Measurements from ENCODE around the gene GPR32.

DNA sequence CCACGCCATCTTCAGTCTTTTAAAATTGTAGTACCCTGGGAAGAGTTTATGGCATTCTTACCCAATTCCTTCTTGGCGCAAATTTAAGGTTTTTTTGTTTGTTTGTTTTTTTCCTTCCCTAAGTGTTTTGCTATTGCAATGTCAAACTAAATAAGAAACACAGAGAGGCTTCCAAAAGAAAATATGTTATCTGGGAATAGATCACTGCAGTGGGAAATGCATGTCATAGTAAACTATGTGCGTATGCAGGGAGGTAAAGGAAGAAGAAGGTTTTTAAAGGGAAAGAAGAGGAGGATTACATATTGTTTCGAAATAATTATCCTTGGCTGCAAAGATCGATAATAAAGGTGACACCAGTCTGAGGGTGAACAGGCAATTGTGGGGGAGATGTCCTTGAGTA, 33.9 kb upstream of the GPR32 start:
- TF ChIP-seq PML (IDR thresholded peaks at IDR 0.05; ENCODE audit: low read length) (no peak), MYC (IDR thresholded peaks at IDR 0.05; ENCODE audit: insufficient read depth, insufficient read length, insufficient replicate concordance, low read length, severe bottlenecking) (no peak), PAX5 (IDR thresholded peaks at IDR 0.05; ENCODE audit: borderline replicate concordance, low read depth, low read length) (no peak), POLR2AphosphoS2 (IDR thresholded peaks at IDR 0.05; ENCODE audit: low read depth, low read length) (no peak), CHD2 (IDR thresholded peaks at IDR 0.05; ENCODE audit: borderline replicate concordance, low read depth, low read length) (no peak), POLR2AphosphoS5 (IDR thresholded peaks at IDR 0.05; ENCODE audit: low read length) (no peak), EZH2 (IDR thresholded peaks at IDR 0.05; ENCODE audit: borderline replicate concordance, control insufficient read depth, low read depth, low read length) (no peak), KDM1A (IDR thresholded peaks at IDR 0.05; ENCODE audit: borderline replicate concordance) (no peak)
- TF ChIP-seq, protein P1, sequence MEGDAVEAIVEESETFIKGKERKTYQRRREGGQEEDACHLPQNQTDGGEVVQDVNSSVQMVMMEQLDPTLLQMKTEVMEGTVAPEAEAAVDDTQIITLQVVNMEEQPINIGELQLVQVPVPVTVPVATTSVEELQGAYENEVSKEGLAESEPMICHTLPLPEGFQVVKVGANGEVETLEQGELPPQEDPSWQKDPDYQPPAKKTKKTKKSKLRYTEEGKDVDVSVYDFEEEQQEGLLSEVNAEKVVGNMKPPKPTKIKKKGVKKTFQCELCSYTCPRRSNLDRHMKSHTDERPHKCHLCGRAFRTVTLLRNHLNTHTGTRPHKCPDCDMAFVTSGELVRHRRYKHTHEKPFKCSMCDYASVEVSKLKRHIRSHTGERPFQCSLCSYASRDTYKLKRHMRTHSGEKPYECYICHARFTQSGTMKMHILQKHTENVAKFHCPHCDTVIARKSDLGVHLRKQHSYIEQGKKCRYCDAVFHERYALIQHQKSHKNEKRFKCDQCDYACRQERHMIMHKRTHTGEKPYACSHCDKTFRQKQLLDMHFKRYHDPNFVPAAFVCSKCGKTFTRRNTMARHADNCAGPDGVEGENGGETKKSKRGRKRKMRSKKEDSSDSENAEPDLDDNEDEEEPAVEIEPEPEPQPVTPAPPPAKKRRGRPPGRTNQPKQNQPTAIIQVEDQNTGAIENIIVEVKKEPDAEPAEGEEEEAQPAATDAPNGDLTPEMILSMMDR (IDR thresholded peaks at IDR 0.05 in 2 of 3, conservative IDR thresholded peaks at IDR 0.05 in 1 of 3; ENCODE audit: control insufficient read depth in 2 of 3, extremely low read depth in 1 of 3, insufficient read depth in 1 of 3, low read depth in 3 of 3, low read length in 3 of 3) = no peak
- TF ChIP-seq, protein P2, sequence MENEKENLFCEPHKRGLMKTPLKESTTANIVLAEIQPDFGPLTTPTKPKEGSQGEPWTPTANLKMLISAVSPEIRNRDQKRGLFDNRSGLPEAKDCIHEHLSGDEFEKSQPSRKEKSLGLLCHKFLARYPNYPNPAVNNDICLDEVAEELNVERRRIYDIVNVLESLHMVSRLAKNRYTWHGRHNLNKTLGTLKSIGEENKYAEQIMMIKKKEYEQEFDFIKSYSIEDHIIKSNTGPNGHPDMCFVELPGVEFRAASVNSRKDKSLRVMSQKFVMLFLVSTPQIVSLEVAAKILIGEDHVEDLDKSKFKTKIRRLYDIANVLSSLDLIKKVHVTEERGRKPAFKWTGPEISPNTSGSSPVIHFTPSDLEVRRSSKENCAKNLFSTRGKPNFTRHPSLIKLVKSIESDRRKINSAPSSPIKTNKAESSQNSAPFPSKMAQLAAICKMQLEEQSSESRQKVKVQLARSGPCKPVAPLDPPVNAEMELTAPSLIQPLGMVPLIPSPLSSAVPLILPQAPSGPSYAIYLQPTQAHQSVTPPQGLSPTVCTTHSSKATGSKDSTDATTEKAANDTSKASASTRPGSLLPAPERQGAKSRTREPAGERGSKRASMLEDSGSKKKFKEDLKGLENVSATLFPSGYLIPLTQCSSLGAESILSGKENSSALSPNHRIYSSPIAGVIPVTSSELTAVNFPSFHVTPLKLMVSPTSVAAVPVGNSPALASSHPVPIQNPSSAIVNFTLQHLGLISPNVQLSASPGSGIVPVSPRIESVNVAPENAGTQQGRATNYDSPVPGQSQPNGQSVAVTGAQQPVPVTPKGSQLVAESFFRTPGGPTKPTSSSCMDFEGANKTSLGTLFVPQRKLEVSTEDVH (IDR thresholded peaks at IDR 0.05; ENCODE audit: low read depth, partially characterized antibody) = no peak
- TF ChIP-seq, protein P3, sequence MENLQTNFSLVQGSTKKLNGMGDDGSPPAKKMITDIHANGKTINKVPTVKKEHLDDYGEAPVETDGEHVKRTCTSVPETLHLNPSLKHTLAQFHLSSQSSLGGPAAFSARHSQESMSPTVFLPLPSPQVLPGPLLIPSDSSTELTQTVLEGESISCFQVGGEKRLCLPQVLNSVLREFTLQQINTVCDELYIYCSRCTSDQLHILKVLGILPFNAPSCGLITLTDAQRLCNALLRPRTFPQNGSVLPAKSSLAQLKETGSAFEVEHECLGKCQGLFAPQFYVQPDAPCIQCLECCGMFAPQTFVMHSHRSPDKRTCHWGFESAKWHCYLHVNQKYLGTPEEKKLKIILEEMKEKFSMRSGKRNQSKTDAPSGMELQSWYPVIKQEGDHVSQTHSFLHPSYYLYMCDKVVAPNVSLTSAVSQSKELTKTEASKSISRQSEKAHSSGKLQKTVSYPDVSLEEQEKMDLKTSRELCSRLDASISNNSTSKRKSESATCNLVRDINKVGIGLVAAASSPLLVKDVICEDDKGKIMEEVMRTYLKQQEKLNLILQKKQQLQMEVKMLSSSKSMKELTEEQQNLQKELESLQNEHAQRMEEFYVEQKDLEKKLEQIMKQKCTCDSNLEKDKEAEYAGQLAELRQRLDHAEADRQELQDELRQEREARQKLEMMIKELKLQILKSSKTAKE (IDR thresholded peaks at IDR 0.05; ENCODE audit: low read depth, poor library complexity, severe bottlenecking) = no peak

Data from GM12878 (cell line).